Measurements from ENCODE around the gene KCND3. TPM values are rescaled to one million over a fixed set of nuclear protein-coding genes. Genes with fewer than 3 reads are reported as not detected.

KCND3 gene
- total RNA-seq, 1 experiment from 2014 or later = not detected

GRCh38 chr1:111848852-111849545, 140.5 kb downstream of the KCND3 start:
- DNase-seq (ENCODE audit: low spot score) = no peak

GRCh38 chr1:111847466-111847865, 142.0 kb downstream of the KCND3 start:
- no peak for DNase-seq (ENCODE audit: low spot score)

GRCh38 chr1:111846842-111847241, 142.6 kb downstream of the KCND3 start:
- no peak for DNase-seq (ENCODE audit: low spot score)

- DNase-seq (ENCODE audit: low spot score) = no peak
Measured at GRCh38 chr1:111843177-111843576, 146.3 kb downstream of the KCND3 start.

GRCh38 chr1:111842411-111842810, 147.1 kb downstream of the KCND3 start:
- no peak for DNase-seq (ENCODE audit: low spot score)

GRCh38 chr1:111841746-111842145, 147.7 kb downstream of the KCND3 start:
- no peak for DNase-seq (ENCODE audit: low spot score)

- DNase-seq (ENCODE audit: low spot score) = no peak
Measured at GRCh38 chr1:111841189-111841588, 148.3 kb downstream of the KCND3 start.

GRCh38 chr1:111837393-111837792, 152.1 kb downstream of the KCND3 start:
- no peak for DNase-seq (ENCODE audit: low spot score)

GRCh38 chr1:111836111-111836510, 153.4 kb downstream of the KCND3 start:
- no peak for DNase-seq (ENCODE audit: low spot score)

GRCh38 chr1:111835514-111835913, 154.0 kb downstream of the KCND3 start:
- DNase-seq (ENCODE audit: low spot score) = no peak

- DNase-seq (ENCODE audit: low spot score) = no peak
Measured at GRCh38 chr1:111834956-111835355, 154.5 kb downstream of the KCND3 start.

- DNase-seq (ENCODE audit: low spot score) = no peak
Measured at GRCh38 chr1:111833334-111833733, 156.1 kb downstream of the KCND3 start.

GRCh38 chr1:111832521-111833155, 156.8 kb downstream of the KCND3 start:
- DNase-seq (ENCODE audit: low spot score) = no peak

GRCh38 chr1:111831153-111831552, 158.3 kb downstream of the KCND3 start:
- DNase-seq (ENCODE audit: low spot score) = no peak

GRCh38 chr1:111827946-111828345, 161.5 kb downstream of the KCND3 start:
- DNase-seq (ENCODE audit: low spot score) = no peak

- DNase-seq (ENCODE audit: low spot score) = no peak
Measured at GRCh38 chr1:111826278-111826677, 163.2 kb downstream of the KCND3 start.

- DNase-seq (ENCODE audit: low spot score) = no peak
Measured at GRCh38 chr1:111825217-111825616, 164.3 kb downstream of the KCND3 start.

GRCh38 chr1:111822138-111822537, 167.3 kb downstream of the KCND3 start:
- no peak for DNase-seq (ENCODE audit: low spot score)

- no peak for DNase-seq (ENCODE audit: low spot score)
Measured at GRCh38 chr1:111821121-111821745, 168.2 kb downstream of the KCND3 start.

- DNase-seq (ENCODE audit: low spot score) = no peak
Measured at GRCh38 chr1:111819566-111820263, 169.8 kb downstream of the KCND3 start.

GRCh38 chr1:111818546-111818945, 170.9 kb downstream of the KCND3 start:
- DNase-seq (ENCODE audit: low spot score) = no peak

- no peak for DNase-seq (ENCODE audit: low spot score)
Measured at GRCh38 chr1:111818081-111818480, 171.4 kb downstream of the KCND3 start.

All from HT-29 (cell line).